Tibial nerve (tissue), 4 donors: ENCODE data around the gene XPC.

ENCODE experiments used
- EP300 ChIP-seq, 2 donors: sonication (generic); formaldehyde crosslinking; IDR thresholded peaks; one replicate each; pipeline ENCODE4 v1.6.1; 2017; ENCODE audit warnings: antibody characterized with exemption in 2 of 2, mild to moderate bottlenecking in 1 of 2
- POLR2A ChIP-seq, 2 donors: fragments of 450-650 bp; IDR thresholded peaks; one replicate each; pipeline ENCODE4 v1.6.1; 2017; ENCODE audit warnings: antibody characterized with exemption in 2 of 2, mild to moderate bottlenecking in 2 of 2, moderate library complexity in 2 of 2
- TF ChIP-seq, protein P1 (sequence below), 5 experiments: fragments of 200-600 bp in 3 of 5; fragments of 450-650 bp in 2 of 5; sonication (generic) in 3 of 5; IDR thresholded peaks; one replicate each; pipeline ENCODE4 v1.5.1; 2016 to 2019; ENCODE audit warnings: antibody characterized with exemption in 5 of 5, mild to moderate bottlenecking in 3 of 5, moderate library complexity in 2 of 5

DNA sequence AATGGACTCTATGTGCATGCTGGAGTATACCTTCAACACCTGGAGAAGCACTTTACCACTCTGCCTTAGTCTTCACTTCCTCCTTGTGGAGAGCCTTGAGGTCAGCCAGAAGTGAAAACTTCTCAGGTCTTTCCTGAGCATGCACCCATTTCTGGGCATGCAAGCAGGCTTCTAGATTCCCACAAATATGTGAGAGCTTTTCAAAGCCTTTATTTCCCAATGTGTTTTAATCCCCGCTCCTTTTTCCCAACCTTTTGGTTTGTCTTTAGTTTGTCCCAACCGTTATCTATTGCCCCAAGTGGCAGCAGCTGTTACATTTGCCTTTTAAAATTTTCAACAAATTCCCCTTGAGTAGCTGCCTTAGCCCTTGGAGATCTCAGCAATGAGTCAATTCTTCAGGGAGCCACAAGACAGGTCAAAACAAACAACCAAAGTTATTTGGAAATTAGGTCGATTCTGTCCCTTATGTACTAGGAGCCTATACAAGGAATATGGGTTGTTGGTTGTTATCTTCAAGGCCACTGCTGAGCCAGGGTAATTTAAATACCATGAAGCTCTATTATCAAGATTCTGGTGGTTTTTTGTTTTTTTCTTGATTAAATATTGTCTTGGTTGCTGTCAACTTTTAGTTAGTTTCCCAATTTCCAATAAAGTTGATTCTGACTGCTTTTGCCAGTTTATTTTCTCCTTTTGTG is 44.6 kb upstream of the XPC start:
- TF ChIP-seq, protein P1, sequence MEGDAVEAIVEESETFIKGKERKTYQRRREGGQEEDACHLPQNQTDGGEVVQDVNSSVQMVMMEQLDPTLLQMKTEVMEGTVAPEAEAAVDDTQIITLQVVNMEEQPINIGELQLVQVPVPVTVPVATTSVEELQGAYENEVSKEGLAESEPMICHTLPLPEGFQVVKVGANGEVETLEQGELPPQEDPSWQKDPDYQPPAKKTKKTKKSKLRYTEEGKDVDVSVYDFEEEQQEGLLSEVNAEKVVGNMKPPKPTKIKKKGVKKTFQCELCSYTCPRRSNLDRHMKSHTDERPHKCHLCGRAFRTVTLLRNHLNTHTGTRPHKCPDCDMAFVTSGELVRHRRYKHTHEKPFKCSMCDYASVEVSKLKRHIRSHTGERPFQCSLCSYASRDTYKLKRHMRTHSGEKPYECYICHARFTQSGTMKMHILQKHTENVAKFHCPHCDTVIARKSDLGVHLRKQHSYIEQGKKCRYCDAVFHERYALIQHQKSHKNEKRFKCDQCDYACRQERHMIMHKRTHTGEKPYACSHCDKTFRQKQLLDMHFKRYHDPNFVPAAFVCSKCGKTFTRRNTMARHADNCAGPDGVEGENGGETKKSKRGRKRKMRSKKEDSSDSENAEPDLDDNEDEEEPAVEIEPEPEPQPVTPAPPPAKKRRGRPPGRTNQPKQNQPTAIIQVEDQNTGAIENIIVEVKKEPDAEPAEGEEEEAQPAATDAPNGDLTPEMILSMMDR (IDR thresholded peaks at IDR 0.05), result no peak
- no peak for TF ChIP-seq POLR2A (IDR thresholded peaks at IDR 0.05)
- TF ChIP-seq EP300 (IDR thresholded peaks at IDR 0.05), result no peak
